Measurements from ENCODE around the gene LCLAT1. TPM values are rescaled to one million over a fixed set of nuclear protein-coding genes. Genes with fewer than 3 reads are reported as not detected.

Gene LCLAT1
- total RNA-seq, 2 donors from 2014 or later: 30.2 to 34.2 TPM

DNA sequence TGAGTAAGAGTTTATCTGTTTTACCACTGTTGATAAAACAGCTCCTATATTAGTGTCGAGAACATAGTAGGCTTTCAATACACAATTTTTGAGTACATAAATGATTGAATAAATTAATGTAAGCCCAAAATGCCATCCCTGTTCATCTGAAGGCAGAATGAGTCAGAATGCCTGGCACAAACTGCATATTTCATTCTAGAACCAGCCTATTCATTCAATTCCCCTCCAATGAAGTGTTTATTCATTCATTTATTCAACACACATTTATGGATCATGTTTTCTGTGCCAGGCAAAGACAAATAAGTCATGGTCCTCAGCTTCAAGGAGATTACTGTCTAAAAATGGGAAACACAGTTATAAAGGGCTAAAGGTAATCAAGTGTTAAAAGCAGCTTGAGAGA is 22.8 kb upstream of the LCLAT1 start:
- TF ChIP-seq, protein P1, sequence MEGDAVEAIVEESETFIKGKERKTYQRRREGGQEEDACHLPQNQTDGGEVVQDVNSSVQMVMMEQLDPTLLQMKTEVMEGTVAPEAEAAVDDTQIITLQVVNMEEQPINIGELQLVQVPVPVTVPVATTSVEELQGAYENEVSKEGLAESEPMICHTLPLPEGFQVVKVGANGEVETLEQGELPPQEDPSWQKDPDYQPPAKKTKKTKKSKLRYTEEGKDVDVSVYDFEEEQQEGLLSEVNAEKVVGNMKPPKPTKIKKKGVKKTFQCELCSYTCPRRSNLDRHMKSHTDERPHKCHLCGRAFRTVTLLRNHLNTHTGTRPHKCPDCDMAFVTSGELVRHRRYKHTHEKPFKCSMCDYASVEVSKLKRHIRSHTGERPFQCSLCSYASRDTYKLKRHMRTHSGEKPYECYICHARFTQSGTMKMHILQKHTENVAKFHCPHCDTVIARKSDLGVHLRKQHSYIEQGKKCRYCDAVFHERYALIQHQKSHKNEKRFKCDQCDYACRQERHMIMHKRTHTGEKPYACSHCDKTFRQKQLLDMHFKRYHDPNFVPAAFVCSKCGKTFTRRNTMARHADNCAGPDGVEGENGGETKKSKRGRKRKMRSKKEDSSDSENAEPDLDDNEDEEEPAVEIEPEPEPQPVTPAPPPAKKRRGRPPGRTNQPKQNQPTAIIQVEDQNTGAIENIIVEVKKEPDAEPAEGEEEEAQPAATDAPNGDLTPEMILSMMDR (conservative IDR thresholded peaks at IDR 0.05): no peak
- no CpG with 5 or more reads among the region's 1 CpG for WGBS, 2 experiments (ENCODE audit: insufficient coverage in 1 of 2, insufficient read length in 1 of 2)
- DNase-seq: no peak
- H3K9me3 Mint-ChIP-seq: no peaks in the 10 kb centered on the region
- no peaks in the 10 kb centered on the region for H3K36me3 Mint-ChIP-seq (ENCODE audit: low read depth)
- peaks cover 21% of the 10 kb centered on the region for H3K4me1 Mint-ChIP-seq
- Histone ChIP-seq H3K27ac (ENCODE audit: low read depth, low read length) (no peak overlapping the region), H3K9ac (ENCODE audit: extremely low read depth, low read length, poor library complexity, severe bottlenecking) (no peak overlapping the region), H3K4me3 (ENCODE audit: low read length) (no peak overlapping the region), H3K4me1 (ENCODE audit: control insufficient read depth, insufficient read depth, low read length) (peaks cover 6% of the 10 kb centered on the region), H3K9me3 (ENCODE audit: control insufficient read depth, low read length) (no peaks in the 10 kb centered on the region), H3K36me3 (ENCODE audit: control insufficient read depth, insufficient read depth, low read length) (no peaks in the 10 kb centered on the region), H3K27me3 (ENCODE audit: control insufficient read depth, insufficient read depth, low read length, poor library complexity, severe bottlenecking) (no peaks in the 10 kb centered on the region)
- no peak overlapping the region for H3K4me3 Mint-ChIP-seq
- H3K27me3 Mint-ChIP-seq (ENCODE audit: insufficient read depth): no peaks in the 10 kb centered on the region
- no peak overlapping the region for H3K27ac Mint-ChIP-seq

DNA sequence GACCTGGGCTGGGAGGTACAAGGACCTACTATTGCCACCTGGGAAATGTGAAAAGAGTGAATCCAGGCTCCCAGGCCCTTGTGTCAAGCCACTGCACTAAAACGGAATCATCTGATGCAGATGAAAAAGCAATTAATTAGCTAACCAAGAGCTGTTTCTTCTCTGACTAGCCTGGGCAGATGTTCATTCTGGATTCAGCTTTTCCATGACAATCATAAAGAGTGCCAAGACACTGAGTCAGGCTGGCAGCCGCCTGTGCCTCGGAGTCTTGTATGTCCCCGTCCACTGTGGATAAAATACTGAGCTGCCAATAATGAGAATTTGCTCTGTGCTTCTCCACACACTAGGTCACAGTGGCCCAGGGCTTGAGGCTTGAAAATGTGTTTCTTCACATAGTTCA is 21.7 kb upstream of the LCLAT1 start:
- H3K27me3 ChIP-seq (ENCODE audit: control insufficient read depth, insufficient read depth, low read length, poor library complexity, severe bottlenecking): no peaks in the 10 kb centered on the region

DNA sequence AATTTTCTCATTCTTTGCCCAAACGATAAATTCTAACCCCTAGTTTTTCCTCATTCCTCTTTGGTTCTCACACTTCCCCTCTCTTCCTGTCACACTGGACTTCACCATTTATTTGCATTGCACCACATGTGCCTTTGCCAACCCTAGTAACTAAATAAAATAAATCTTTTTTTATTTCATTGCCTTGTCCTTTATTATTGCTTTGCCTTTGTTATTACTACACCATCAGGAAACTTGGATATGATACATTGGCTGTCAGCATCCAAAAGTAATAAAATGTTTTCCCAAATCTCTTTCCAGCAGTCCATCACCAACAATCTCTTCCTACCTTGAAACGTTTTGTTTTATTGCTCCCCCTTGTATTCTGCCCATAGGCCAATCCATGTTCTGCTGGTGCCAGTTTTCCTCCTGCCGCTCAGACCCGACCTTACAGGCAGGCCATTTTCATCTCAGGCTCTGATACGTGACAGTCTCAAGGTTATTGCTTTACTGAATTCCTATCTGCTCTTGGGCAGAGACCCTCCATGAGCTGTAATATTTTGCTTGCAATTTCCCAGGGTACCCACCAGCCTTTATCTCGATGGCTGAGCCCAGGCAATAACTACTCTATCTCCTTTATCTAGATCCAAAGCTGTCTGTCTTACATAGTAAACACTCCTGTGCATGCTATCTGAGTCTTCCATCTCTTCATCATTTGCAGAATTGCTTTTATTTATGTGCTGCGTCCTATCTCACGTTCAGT is 19.3 kb upstream of the LCLAT1 start:
- no peak overlapping the region for H3K27ac ChIP-seq (ENCODE audit: low read depth, low read length)
- Mint-ChIP-seq H3K27ac (no peak overlapping the region), H3K27me3 (ENCODE audit: insufficient read depth) (no peaks in the 10 kb centered on the region)

More for the DNA sequence above, 21.7 kb upstream of the LCLAT1 start:
- WGBS, 2 experiments (ENCODE audit: insufficient coverage in 1 of 2, insufficient read length in 1 of 2): 91 to 100% methylated on average over 4 of the region's 4 CpGs
- Mint-ChIP-seq H3K27me3 (ENCODE audit: insufficient read depth) (no peaks in the 10 kb centered on the region), H3K27ac (no peak overlapping the region), H3K4me3 (no peak overlapping the region), H3K4me1 (peaks cover 21% of the 10 kb centered on the region), H3K9me3 (no peaks in the 10 kb centered on the region), H3K36me3 (ENCODE audit: low read depth) (no peaks in the 10 kb centered on the region)
- DNase-seq: no peak
- Histone ChIP-seq H3K4me3 (ENCODE audit: low read length) (no peak overlapping the region), H3K36me3 (ENCODE audit: control insufficient read depth, insufficient read depth, low read length) (no peaks in the 10 kb centered on the region), H3K9ac (ENCODE audit: extremely low read depth, low read length, poor library complexity, severe bottlenecking) (no peak overlapping the region), H3K4me1 (ENCODE audit: control insufficient read depth, insufficient read depth, low read length) (peaks cover 6% of the 10 kb centered on the region), H3K9me3 (ENCODE audit: control insufficient read depth, low read length) (no peaks in the 10 kb centered on the region), H3K27ac (ENCODE audit: low read depth, low read length) (no peak overlapping the region)
- TF ChIP-seq, protein P1 (conservative IDR thresholded peaks at IDR 0.05): no peak

More for the DNA sequence above, 19.3 kb upstream of the LCLAT1 start:
- Histone ChIP-seq H3K4me1 (ENCODE audit: control insufficient read depth, insufficient read depth, low read length) (no peaks in the 10 kb centered on the region), H3K9ac (ENCODE audit: extremely low read depth, low read length, poor library complexity, severe bottlenecking) (no peak overlapping the region), H3K4me3 (ENCODE audit: low read length) (no peak overlapping the region), H3K9me3 (ENCODE audit: control insufficient read depth, low read length) (no peaks in the 10 kb centered on the region), H3K36me3 (ENCODE audit: control insufficient read depth, insufficient read depth, low read length) (no peaks in the 10 kb centered on the region), H3K27me3 (ENCODE audit: control insufficient read depth, insufficient read depth, low read length, poor library complexity, severe bottlenecking) (no peaks in the 10 kb centered on the region)
- H3K4me3 Mint-ChIP-seq: no peak overlapping the region
- TF ChIP-seq, protein P1 (conservative IDR thresholded peaks at IDR 0.05): no peak
- peaks cover 2% of the 10 kb centered on the region for H3K9me3 Mint-ChIP-seq
- no peak for DNase-seq
- peaks cover 6% of the 10 kb centered on the region for H3K4me1 Mint-ChIP-seq
- WGBS, 2 experiments (ENCODE audit: insufficient coverage in 1 of 2, insufficient read length in 1 of 2): 94 to 98% methylated on average over 6 to 8 of the region's 8 CpGs
- H3K36me3 Mint-ChIP-seq (ENCODE audit: low read depth): no peaks in the 10 kb centered on the region

Data from endodermal cell (in vitro differentiated cells).